Measurements from ENCODE around the gene RABEPK.

Gene RABEPK

GRCh38 chr9:125189361-125190289 lies 10.7 kb upstream of the RABEPK start, which contains the start of gene PPP6C:
PPP6C (minus strand) TSS chr9:125189803; CDS start chr9:125189718, 85 bp downstream.
- peak; percentile 61; the same call in 1 of the 2 replicates for TF ChIP-seq CTCF (IDR thresholded peaks at IDR 0.05)

- TF ChIP-seq CTCF (IDR thresholded peaks at IDR 0.05): no peak
Observed at GRCh38 chr9:125190361-125190801, 10.0 kb upstream of the RABEPK start.

GRCh38 chr9:125202846-125203618 lies 2.7 kb downstream of the RABEPK start:
- no peak for TF ChIP-seq CTCF (IDR thresholded peaks at IDR 0.05)

GRCh38 chr9:125204477-125204876 lies 4.1 kb downstream of the RABEPK start:
- no peak for TF ChIP-seq CTCF (IDR thresholded peaks at IDR 0.05)

GRCh38 chr9:125214186-125214585 lies 13.8 kb downstream of the RABEPK start:
- no peak for TF ChIP-seq CTCF (IDR thresholded peaks at IDR 0.05)

GRCh38 chr9:125218621-125219020 lies 18.3 kb downstream of the RABEPK start:
- TF ChIP-seq CTCF (IDR thresholded peaks at IDR 0.05): no peak

- TF ChIP-seq CTCF (IDR thresholded peaks at IDR 0.05): no peak
Observed at GRCh38 chr9:125227761-125228160, 27.4 kb downstream of the RABEPK start.

Data from LNCAP (cell line).